HG03558 (cell line): Measurements from ENCODE around the gene GSTO1.

Experiments
- ATAC-seq: cut with Tn5 transposase; IDR thresholded peaks from one replicate; pipeline ENCODE4 v1.9.1; 2021; ENCODE audit warnings: moderate number of reproducible peaks; ENCODE audit not compliant: unreplicated experiment; ENCODE audit errors: extremely low read depth

Gene GSTO1

GRCh38 chr10:104301907-104302690, 47.4 kb downstream of the GSTO1 start:
- no peak for ATAC-seq

GRCh38 chr10:104303594-104304355, 49.1 kb downstream of the GSTO1 start:
- no peak for ATAC-seq

- no peak for ATAC-seq
Observed at GRCh38 chr10:104304356-104304745, 49.7 kb downstream of the GSTO1 start.

- no peak for ATAC-seq
Observed at GRCh38 chr10:104304927-104305326, 50.2 kb downstream of the GSTO1 start.

- no peak for ATAC-seq
Observed at GRCh38 chr10:104306897-104307296, 52.2 kb downstream of the GSTO1 start.

GRCh38 chr10:104307576-104308438, 53.1 kb downstream of the GSTO1 start:
- no peak for ATAC-seq

- peak; percentile 77 for ATAC-seq
Observed at GRCh38 chr10:104308439-104308903, 53.8 kb downstream of the GSTO1 start.

- no peak for ATAC-seq
Observed at GRCh38 chr10:104309980-104310978, 55.6 kb downstream of the GSTO1 start.

GRCh38 chr10:104311184-104311720, 56.6 kb downstream of the GSTO1 start:
- no peak for ATAC-seq

- ATAC-seq = no peak
Observed at GRCh38 chr10:104314591-104315485, 60.1 kb downstream of the GSTO1 start.

GRCh38 chr10:104315486-104315921, 60.8 kb downstream of the GSTO1 start:
- no peak for ATAC-seq

GRCh38 chr10:104316321-104317099, 61.8 kb downstream of the GSTO1 start:
- no peak for ATAC-seq
